Measurements from ENCODE around the gene NBR1. TPM values are rescaled to one million over a fixed set of nuclear protein-coding genes. Genes with fewer than 3 reads are reported as not detected.
"Not testable (repeated sequence)": the region's sequence is repeated elsewhere in the genome, so short reads cannot be mapped to it uniquely, and the experiment has no call there.

The NBR1 gene
- total RNA-seq, 1 donor from 2014 or later = 58.9 TPM

GRCh38 chr17:43239597-43239996, 68.6 kb downstream of the NBR1 start:
- H3K27me3 ChIP-seq; H3K36me3 ChIP-seq; H3K4me3 ChIP-seq; H3K27ac ChIP-seq; H3K4me1 ChIP-seq; intact Hi-C loops (cut with DNase I); H3K9me3 ChIP-seq; DNase-seq (ENCODE audit: extremely low spot score in 2 of 2): not testable (repeated sequence)

- DNase-seq (ENCODE audit: extremely low spot score in 2 of 2); intact Hi-C loops (cut with DNase I); H3K27me3 ChIP-seq: not testable (repeated sequence)
These were observed 69.8 kb downstream of the NBR1 start for GRCh38 chr17:43240596-43241352.

GRCh38 chr17:43246456-43246855, 75.4 kb downstream of the NBR1 start:
- H3K4me1 ChIP-seq; H3K9me3 ChIP-seq; intact Hi-C loops (cut with DNase I); H3K27ac ChIP-seq; H3K36me3 ChIP-seq; H3K27me3 ChIP-seq; DNase-seq (ENCODE audit: extremely low spot score in 2 of 2): not testable (repeated sequence)
- peak overlapping the region; percentile 35 to 48 for H3K4me3 ChIP-seq

More at GRCh38 chr17:43240596-43241352, 69.8 kb downstream of the NBR1 start:
- not testable (repeated sequence) for H3K9me3 ChIP-seq, H3K4me3 ChIP-seq, H3K4me1 ChIP-seq, H3K27ac ChIP-seq, H3K36me3 ChIP-seq

Small RNA genes within 50 kb of the gene (small RNA-seq; reads per million reads assigned to genes)
- not detected for gene AC060780.2
- not detected for gene AC060780.3
- gene AC135721.1 = not detected
- not detected for gene RF00004
- gene RNU2-1 = not detected

Other genes starting within 250 kb of the NBR1 start
- 53.5 TPM for gene AARSD1, start 206.8 kb upstream of the NBR1 start, total RNA-seq
- gene PTGES3L, start 191.1 kb upstream of the NBR1 start, total RNA-seq = 1.5 TPM
- 21.4 TPM for gene RUNDC1, start 190.6 kb upstream of the NBR1 start, total RNA-seq
- gene RPL27, start 172.8 kb upstream of the NBR1 start, total RNA-seq = 1,982 TPM
- 15.2 TPM for gene IFI35, start 164.4 kb upstream of the NBR1 start, total RNA-seq
- 179 TPM for gene VAT1, start 148.8 kb upstream of the NBR1 start, total RNA-seq
- 1.5 TPM for gene RND2, start 146.0 kb upstream of the NBR1 start, total RNA-seq
- 6.6 TPM for gene BRCA1, start 45.9 kb upstream of the NBR1 start, total RNA-seq
- gene TMEM106A, start 40.7 kb downstream of the NBR1 start, total RNA-seq = 6.6 TPM
- gene CCDC200, start 57.4 kb downstream of the NBR1 start, total RNA-seq = not detected
- gene RNU2-1, start 62.8 kb downstream of the NBR1 start, total RNA-seq = not detected
- 35.6 TPM for gene ARL4D, start 227.8 kb downstream of the NBR1 start, total RNA-seq

All from vagina (tissue), 2 donors.